PFSK-1 (cell line): ENCODE results near the gene FOCAD.

Source experiments
- POLR2AphosphoS5 ChIP-seq: IDR thresholded peaks from 2 replicates; pipeline ENCODE4 v1.6.1; 2012; ENCODE audit warnings: low read depth, mild to moderate bottlenecking, control low read depth, low read length, moderate library complexity
- SIN3A ChIP-seq: IDR thresholded peaks from 2 replicates; pipeline ENCODE4 v1.6.1; 2012; ENCODE audit warnings: mild to moderate bottlenecking, low read length, moderate library complexity, borderline replicate concordance; ENCODE audit not compliant: insufficient read depth
- TAF1 ChIP-seq: IDR thresholded peaks from 2 replicates; pipeline ENCODE4 v1.6.1; 2012; ENCODE audit warnings: low read length, control low read depth, borderline replicate concordance; ENCODE audit not compliant: insufficient read depth
- TF ChIP-seq, protein P1 (sequence below), 2 experiments: IDR thresholded peaks; 2 replicates each; pipeline versions ENCODE4 v1.6.1 to v1.8.0; 2011 to 2012; ENCODE audit warnings: low read depth in 2 of 2, low read length in 2 of 2, control low read depth in 1 of 2, inconsistent platforms in 1 of 2, mild to moderate bottlenecking in 1 of 2, moderate library complexity in 1 of 2; ENCODE audit not compliant: insufficient read depth in 1 of 2

- TF ChIP-seq POLR2AphosphoS5 = no peak
- TF ChIP-seq TAF1 = no peak
- TF ChIP-seq, protein P1, sequence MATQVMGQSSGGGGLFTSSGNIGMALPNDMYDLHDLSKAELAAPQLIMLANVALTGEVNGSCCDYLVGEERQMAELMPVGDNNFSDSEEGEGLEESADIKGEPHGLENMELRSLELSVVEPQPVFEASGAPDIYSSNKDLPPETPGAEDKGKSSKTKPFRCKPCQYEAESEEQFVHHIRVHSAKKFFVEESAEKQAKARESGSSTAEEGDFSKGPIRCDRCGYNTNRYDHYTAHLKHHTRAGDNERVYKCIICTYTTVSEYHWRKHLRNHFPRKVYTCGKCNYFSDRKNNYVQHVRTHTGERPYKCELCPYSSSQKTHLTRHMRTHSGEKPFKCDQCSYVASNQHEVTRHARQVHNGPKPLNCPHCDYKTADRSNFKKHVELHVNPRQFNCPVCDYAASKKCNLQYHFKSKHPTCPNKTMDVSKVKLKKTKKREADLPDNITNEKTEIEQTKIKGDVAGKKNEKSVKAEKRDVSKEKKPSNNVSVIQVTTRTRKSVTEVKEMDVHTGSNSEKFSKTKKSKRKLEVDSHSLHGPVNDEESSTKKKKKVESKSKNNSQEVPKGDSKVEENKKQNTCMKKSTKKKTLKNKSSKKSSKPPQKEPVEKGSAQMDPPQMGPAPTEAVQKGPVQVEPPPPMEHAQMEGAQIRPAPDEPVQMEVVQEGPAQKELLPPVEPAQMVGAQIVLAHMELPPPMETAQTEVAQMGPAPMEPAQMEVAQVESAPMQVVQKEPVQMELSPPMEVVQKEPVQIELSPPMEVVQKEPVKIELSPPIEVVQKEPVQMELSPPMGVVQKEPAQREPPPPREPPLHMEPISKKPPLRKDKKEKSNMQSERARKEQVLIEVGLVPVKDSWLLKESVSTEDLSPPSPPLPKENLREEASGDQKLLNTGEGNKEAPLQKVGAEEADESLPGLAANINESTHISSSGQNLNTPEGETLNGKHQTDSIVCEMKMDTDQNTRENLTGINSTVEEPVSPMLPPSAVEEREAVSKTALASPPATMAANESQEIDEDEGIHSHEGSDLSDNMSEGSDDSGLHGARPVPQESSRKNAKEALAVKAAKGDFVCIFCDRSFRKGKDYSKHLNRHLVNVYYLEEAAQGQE (IDR thresholded peaks at IDR 0.05; ENCODE audit: insufficient read depth in 1 of 2, low read depth in 2 of 2, low read length in 2 of 2) = no peak
- TF ChIP-seq SIN3A = no peak
Measured at GRCh38 chr9:20788526-20789451, 104.7 kb downstream of the FOCAD start.
